HG03045 (cell line): ENCODE measurements around the gene SH3BP4.
"Not testable (repeated sequence)": the region's sequence is repeated elsewhere in the genome, so short reads cannot be mapped to it uniquely, and the experiment has no call there.

Source experiments
- ATAC-seq: cut with Tn5 transposase; IDR thresholded peaks from one replicate; pipeline ENCODE4 v1.9.1; 2021; ENCODE audit warnings: mild to moderate bottlenecking, moderate library complexity; ENCODE audit not compliant: unreplicated experiment

SH3BP4 gene

GRCh38 chr2:235009081-235009480, 57.3 kb downstream of the SH3BP4 start:
- no peak for ATAC-seq

- ATAC-seq = no peak
These were observed 58.4 kb downstream of the SH3BP4 start for GRCh38 chr2:235010117-235010714.

- ATAC-seq = no peak
These were observed 59.8 kb downstream of the SH3BP4 start for GRCh38 chr2:235011607-235011928.

- no peak for ATAC-seq
These were observed 60.3 kb downstream of the SH3BP4 start for GRCh38 chr2:235011929-235012631.

GRCh38 chr2:235017441-235017840, 65.6 kb downstream of the SH3BP4 start:
- no peak for ATAC-seq

GRCh38 chr2:235018838-235019237, 67.0 kb downstream of the SH3BP4 start:
- no peak for ATAC-seq

- not testable (repeated sequence) for ATAC-seq
These were observed 68.3 kb downstream of the SH3BP4 start for GRCh38 chr2:235020141-235020540.

- ATAC-seq = no peak
These were observed 69.9 kb downstream of the SH3BP4 start for GRCh38 chr2:235021752-235022151.

GRCh38 chr2:235024191-235024860, 72.5 kb downstream of the SH3BP4 start:
- no peak for ATAC-seq

- no peak for ATAC-seq
These were observed 73.3 kb downstream of the SH3BP4 start for GRCh38 chr2:235024931-235025773.

- no peak for ATAC-seq
These were observed 74.2 kb downstream of the SH3BP4 start for GRCh38 chr2:235025800-235026536.

GRCh38 chr2:235026649-235027557, 75.1 kb downstream of the SH3BP4 start:
- ATAC-seq = no peak

GRCh38 chr2:235027558-235028214, 75.9 kb downstream of the SH3BP4 start:
- no peak for ATAC-seq

- ATAC-seq = no peak
These were observed 76.8 kb downstream of the SH3BP4 start for GRCh38 chr2:235028646-235029045.

- no peak for ATAC-seq
These were observed 77.2 kb downstream of the SH3BP4 start for GRCh38 chr2:235029054-235029453.

GRCh38 chr2:235030126-235030525, 78.3 kb downstream of the SH3BP4 start:
- no peak for ATAC-seq

GRCh38 chr2:235030936-235031335, 79.1 kb downstream of the SH3BP4 start:
- no peak for ATAC-seq

GRCh38 chr2:235031686-235032373, 80.0 kb downstream of the SH3BP4 start:
- ATAC-seq = no peak

- no peak for ATAC-seq
These were observed 80.6 kb downstream of the SH3BP4 start for GRCh38 chr2:235032466-235032865.
